WTC11 (cell line): Measurements from ENCODE around the gene COX8C. TPM values are rescaled to one million over a fixed set of nuclear protein-coding genes. Genes with fewer than 3 reads are reported as not detected.

Experiments
- ATAC-seq: fragments of 200-7000 bp; cut with Tn5 transposase; 2 replicates; pipeline ENCODE4 v1.10.0; 2021; ENCODE audit warnings: mild to moderate bottlenecking, moderate library complexity
- CTCF ChIA-PET: fragments of 300-600 bp; sonication (Branson Sonifier 250); formaldehyde crosslinking; loops from one replicate; lab custom pipeline; 2021; ENCODE audit warnings: antibody characterized with exemption; lab: Charles Lee
- POLR2A ChIA-PET: fragments of 350-600 bp; sonication (Branson Sonifier 250); formaldehyde crosslinking; loops from one replicate; lab custom pipeline; 2021; ENCODE audit warnings: antibody characterized with exemption; lab: Charles Lee
- DNase-seq: peaks from one replicate; pipeline ENCODE4 v3.0.0; 2021; ENCODE audit warnings: low spot score
- H3K27ac Mint-ChIP-seq: 2 replicates; pipeline ENCODE4 v1.8.0; 2021; ENCODE audit warnings: mixed read lengths
- H3K27me3 Mint-ChIP-seq: 2 replicates; pipeline ENCODE4 v1.8.0; 2021; ENCODE audit warnings: low read depth, mild to moderate bottlenecking, moderate library complexity, mixed read lengths
- H3K36me3 Mint-ChIP-seq: 2 replicates; pipeline ENCODE4 v1.8.0; 2021; ENCODE audit warnings: mixed read lengths
- H3K4me1 Mint-ChIP-seq: 2 replicates; pipeline ENCODE4 v1.8.0; 2022; ENCODE audit warnings: mixed read lengths
- H3K4me3 Mint-ChIP-seq: 2 replicates; pipeline ENCODE4 v1.8.0; 2021; ENCODE audit warnings: mild to moderate bottlenecking, moderate library complexity, mixed read lengths
- H3K9me3 Mint-ChIP-seq: 2 replicates; pipeline ENCODE4 v1.8.0; 2021; ENCODE audit warnings: mixed read lengths
- ATF6 ChIP-seq: sonication (generic); formaldehyde crosslinking; IDR thresholded peaks from 2 replicates; pipeline ENCODE4 v1.8.1; 2023; ENCODE audit warnings: mild to moderate bottlenecking, missing genetic modification reagents
- CDX4 ChIP-seq: fragments of 250-450 bp; sonication (Bioruptor Pico); IDR thresholded peaks from 2 replicates; pipeline ENCODE4 v1.9.0; 2021; ENCODE audit warnings: moderate library complexity, mild to moderate bottlenecking, inconsistent platforms, borderline replicate concordance
- E2F5 ChIP-seq: sonication (generic); formaldehyde crosslinking; IDR thresholded peaks from 2 replicates; pipeline ENCODE4 v1.8.1; 2022; ENCODE audit warnings: mild to moderate bottlenecking, moderate library complexity, missing genetic modification reagents
- ELF4 ChIP-seq: sonication (generic); formaldehyde crosslinking; IDR thresholded peaks from 2 replicates; pipeline ENCODE4 v1.8.1; 2022; ENCODE audit warnings: low read depth, mild to moderate bottlenecking, moderate library complexity, missing genetic modification reagents
- ERG ChIP-seq: fragments of 250-450 bp; sonication (Bioruptor Pico); IDR thresholded peaks from 2 replicates; pipeline ENCODE4 v1.8.0; 2021; ENCODE audit warnings: mild to moderate bottlenecking
- ESRRA ChIP-seq: sonication (generic); formaldehyde crosslinking; IDR thresholded peaks from 2 replicates; pipeline ENCODE4 v1.8.1; 2022; ENCODE audit warnings: mild to moderate bottlenecking, missing genetic modification reagents, borderline replicate concordance
- HMGXB4 ChIP-seq: sonication (generic); formaldehyde crosslinking; IDR thresholded peaks from 2 replicates; pipeline ENCODE4 v1.8.1; 2023; ENCODE audit warnings: mild to moderate bottlenecking, moderate library complexity, missing genetic modification reagents
- JAZF1 ChIP-seq: fragments of 250-450 bp; sonication (Bioruptor Pico); IDR thresholded peaks from 2 replicates; pipeline ENCODE4 v1.9.0; 2021; ENCODE audit warnings: moderate library complexity, mild to moderate bottlenecking, inconsistent platforms
- MAX ChIP-seq: sonication (generic); formaldehyde crosslinking; IDR thresholded peaks from 2 replicates; pipeline ENCODE4 v1.8.0; 2022; ENCODE audit warnings: mild to moderate bottlenecking, missing genetic modification reagents
- NR1H2 ChIP-seq: sonication (generic); formaldehyde crosslinking; IDR thresholded peaks from 2 replicates; pipeline ENCODE4 v1.9.0; 2021; ENCODE audit warnings: mild to moderate bottlenecking, moderate library complexity, missing genetic modification reagents
- SMAD3 ChIP-seq: sonication (generic); formaldehyde crosslinking; IDR thresholded peaks from 2 replicates; pipeline ENCODE4 v1.8.0; 2022; ENCODE audit warnings: missing genetic modification reagents, mild to moderate bottlenecking, borderline replicate concordance
- ZBTB21 ChIP-seq: sonication (generic); formaldehyde crosslinking; IDR thresholded peaks from 2 replicates; pipeline ENCODE4 v1.8.1; 2023; ENCODE audit warnings: mild to moderate bottlenecking, missing genetic modification reagents, borderline replicate concordance
- ZBTB43 ChIP-seq: sonication (generic); formaldehyde crosslinking; IDR thresholded peaks from 2 replicates; pipeline ENCODE4 v1.8.1; 2023; ENCODE audit warnings: mild to moderate bottlenecking, missing genetic modification reagents
- ZMAT4 ChIP-seq: fragments of 250-450 bp; sonication (Bioruptor Pico); IDR thresholded peaks from 2 replicates; pipeline ENCODE4 v1.9.0; 2021; ENCODE audit warnings: mild to moderate bottlenecking
- ZNF219 ChIP-seq: sonication (generic); formaldehyde crosslinking; IDR thresholded peaks from 2 replicates; pipeline ENCODE4 v1.8.0; 2023; ENCODE audit warnings: missing genetic modification reagents, mild to moderate bottlenecking, borderline replicate concordance
- ZNF423 ChIP-seq: fragments of 250-450 bp; sonication (Bioruptor Pico); IDR thresholded peaks from 2 replicates; pipeline ENCODE4 v2.1.2; 2022; ENCODE audit warnings: mild to moderate bottlenecking, moderate library complexity
- ZNF512 ChIP-seq: sonication (generic); formaldehyde crosslinking; IDR thresholded peaks from 2 replicates; pipeline ENCODE4 v1.8.1; 2022; ENCODE audit warnings: missing genetic modification reagents, borderline replicate concordance
- total RNA-seq: library from RNA; stranded (reverse); gene quantifications from 3 replicates; pipeline ENCODE4 v1.2.3, GENCODE V29; 2021

Gene COX8C
- total RNA-seq, 1 experiment from 2014 or later, result not detected

- TF ChIP-seq HMGXB4 (no peak), ZMAT4 (CRISPR knock-in tag) (no peak), SMAD3 (no peak), E2F5 (CRISPR knock-in tag) (no peak), ESRRA (CRISPR knock-in tag) (no peak), JAZF1 (CRISPR knock-in tag) (no peak), ZNF219 (CRISPR knock-in tag) (no peak), ERG (no peak), ELF4 (no peak)
Observed at GRCh38 chr14:93343797-93344196, 3.2 kb upstream of the COX8C start (continued).

- Mint-ChIP-seq H3K36me3 (peaks cover 23% of the 10 kb centered on the region), H3K4me3 (no peak overlapping the region), H3K9me3 (peaks cover 25% of the 10 kb centered on the region), H3K4me1 (peaks cover 35% of the 10 kb centered on the region), H3K27me3 (no peaks in the 10 kb centered on the region), H3K27ac (no peak overlapping the region)
- POLR2A ChIA-PET, result no interaction called here
- CTCF ChIA-PET, result no interaction called here
- no peak for ATAC-seq
- no peak for TF ChIP-seq MAX (CRISPR knock-in tag)
- no peak for TF ChIP-seq ZNF512
- TF ChIP-seq NR1H2 (CRISPR knock-in tag), result no peak
- no peak for TF ChIP-seq CDX4 (CRISPR knock-in tag)
- TF ChIP-seq ZNF423 (CRISPR knock-in tag), result no peak
- TF ChIP-seq ZBTB21 (CRISPR knock-in tag), result no peak
- no peak for TF ChIP-seq JAZF1 (CRISPR knock-in tag)
- no peak for TF ChIP-seq ZBTB43 (CRISPR knock-in tag)
- TF ChIP-seq ATF6, result no peak
- DNase-seq, result no peak
Observed at GRCh38 chr14:93347850-93348249, 868 bp downstream of the COX8C start.
